Hepatocyte (in vitro differentiated cells): ENCODE measurements around the gene ZBED4. TPM values are rescaled to one million over a fixed set of nuclear protein-coding genes. Genes with fewer than 3 reads are reported as not detected.

Experiments used
- DNase-seq: peaks from one replicate; pipeline ENCODE4 v3.0.0-alpha.2; 2016; ENCODE audit warnings: low spot score
- H2AFZ ChIP-seq: fragments of 200-600 bp; sonication (generic); 2 replicates; pipeline ENCODE4 v1.6.0; 2016; ENCODE audit warnings: antibody characterized with exemption, mild to moderate bottlenecking
- H3K27ac ChIP-seq: fragments of 200-600 bp; sonication (generic); 2 replicates; pipeline ENCODE4 v1.5.1; 2016; ENCODE audit warnings: mild to moderate bottlenecking
- H3K27me3 ChIP-seq: fragments of 200-600 bp; sonication (generic); 2 replicates; pipeline ENCODE4 v1.6.1; 2016
- H3K36me3 ChIP-seq: fragments of 200-600 bp; sonication (generic); replicated peaks from 2 replicates; pipeline ENCODE4 v1.5.1; 2016; ENCODE audit warnings: low read depth; ENCODE audit not compliant: insufficient read depth
- H3K4me1 ChIP-seq: fragments of 200-600 bp; sonication (generic); 2 replicates; pipeline ENCODE4 v1.5.1; 2016; ENCODE audit warnings: mild to moderate bottlenecking, moderate library complexity; ENCODE audit not compliant: insufficient read depth
- H3K4me2 ChIP-seq: fragments of 200-600 bp; sonication (generic); 2 replicates; pipeline ENCODE4 v1.6.0; 2016
- H3K4me3 ChIP-seq: fragments of 200-600 bp; sonication (generic); 2 replicates; pipeline ENCODE4 v1.5.1; 2016; ENCODE audit warnings: mild to moderate bottlenecking
- H3K79me2 ChIP-seq: fragments of 200-600 bp; sonication (generic); 2 replicates; pipeline ENCODE4 v1.6.0; 2017; ENCODE audit warnings: mild to moderate bottlenecking
- H3K9me2 ChIP-seq: fragments of 200-600 bp; sonication (generic); replicated peaks from 2 replicates; pipeline ENCODE4 v1.6.0; 2017; ENCODE audit warnings: mild to moderate bottlenecking; ENCODE audit not compliant: insufficient read depth
- H3K9me3 ChIP-seq: fragments of 200-600 bp; sonication (generic); 2 replicates; pipeline ENCODE4 v1.5.1; 2016; ENCODE audit warnings: low read depth, mild to moderate bottlenecking
- H4K20me1 ChIP-seq: fragments of 200-600 bp; sonication (generic); 2 replicates; pipeline ENCODE4 v1.6.0; 2016; ENCODE audit warnings: mild to moderate bottlenecking; ENCODE audit not compliant: insufficient read depth, poor library complexity, severe bottlenecking
- CTCF ChIP-seq: fragments of 200-600 bp; sonication (generic); IDR thresholded peaks from 2 replicates; pipeline ENCODE4 v1.5.1; 2016; ENCODE audit warnings: antibody characterized with exemption, mild to moderate bottlenecking; ENCODE audit not compliant: poor library complexity
- EZH2 ChIP-seq: fragments of 200-600 bp; sonication (generic); IDR thresholded peaks from 2 replicates; pipeline ENCODE4 v1.6.1; 2016; ENCODE audit warnings: antibody characterized with exemption, mild to moderate bottlenecking, borderline replicate concordance
- EZH2phosphoT487 ChIP-seq: fragments of 200-600 bp; sonication (generic); IDR thresholded peaks from one replicate; pipeline ENCODE4 v1.6.1; 2018; ENCODE audit warnings: antibody characterized with exemption, mild to moderate bottlenecking, low read depth, moderate library complexity; ENCODE audit not compliant: unreplicated experiment, severe bottlenecking
- WGBS: methylation state at CpG from one replicate; pipeline ENCODE4 v1.1.6; 2016; ENCODE audit warnings: low lambda C conversion rate; ENCODE audit errors: missing lambda C conversion rate; 5-methylcytosine and 5-hydroxymethylcytosine counted together
- polyA plus RNA-seq: library from polyadenylated mRNA; unstranded; fragments of >200 nt; fragmentation: Nextera tagmentation; extraction: Ambion mirVana; gene quantifications from 2 replicates; pipeline ENCODE4 v1.2.1, GENCODE V29; 2016
- total RNA-seq: library from RNA; depleted of rRNA; stranded (reverse); fragments of >200 nt; gene quantifications from 2 replicates; pipeline ENCODE4 v1.2.3, GENCODE V29; 2014

The ZBED4 gene
- total and polyA plus RNA-seq, 2 experiments from 2014 or later = 14.9 to 16.3 TPM

DNA sequence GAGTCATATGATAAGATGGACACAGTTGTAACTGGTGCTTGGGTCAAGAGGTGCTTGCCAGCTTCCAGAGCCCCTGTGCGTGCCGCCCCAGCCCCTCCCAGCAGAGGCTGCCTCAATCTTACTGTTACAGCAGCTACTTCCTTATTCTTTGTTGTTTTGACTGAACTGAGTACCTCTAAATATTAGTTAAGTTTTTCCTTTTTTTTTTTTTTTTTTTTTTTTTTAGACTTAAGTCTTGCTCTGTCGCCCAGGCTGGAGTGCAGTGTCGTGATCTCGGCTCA, 8.8 kb downstream of the ZBED4 start:
- Histone ChIP-seq H3K27me3 (no peaks in the 10 kb centered on the region), H3K9me2 (no peaks in the 10 kb centered on the region), H4K20me1 (peaks cover 38% of the 10 kb centered on the region), H3K36me3 (no peaks in the 10 kb centered on the region), H3K4me2 (no peak overlapping the region), H3K4me1 (no peaks in the 10 kb centered on the region), H2AFZ (no peak overlapping the region), H3K27ac (no peak overlapping the region), H3K9me3 (peaks cover 4% of the 10 kb centered on the region), H3K79me2 (peaks cover 99% of the 10 kb centered on the region), H3K4me3 (no peak overlapping the region)
- DNase-seq = no peak
- 89% methylated on average over 3 of the region's 5 CpGs for WGBS
- TF ChIP-seq EZH2 (no peak), EZH2phosphoT487 (no peak), CTCF (no peak)

DNA sequence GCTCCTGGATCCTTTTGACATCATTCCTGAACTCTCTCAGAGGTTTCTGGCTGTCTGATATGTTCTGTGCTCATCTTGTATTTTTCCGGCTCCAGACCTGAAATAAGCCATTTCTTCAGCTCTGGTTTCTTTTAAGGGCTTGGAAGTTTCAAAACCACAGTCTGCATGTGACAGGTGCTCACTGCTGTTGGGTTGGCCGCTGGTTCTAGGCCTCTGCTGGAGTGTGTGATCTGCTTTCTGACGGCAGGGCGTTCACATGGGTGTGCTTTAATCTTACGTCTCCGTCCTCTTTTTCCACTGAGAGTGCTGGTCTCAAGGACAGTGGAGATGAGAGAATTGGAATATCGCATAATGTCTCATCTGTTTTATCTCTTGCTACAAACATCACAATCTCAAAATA, 10.3 kb downstream of the ZBED4 start:
- Histone ChIP-seq H3K27ac (no peak overlapping the region), H3K9me2 (no peaks in the 10 kb centered on the region), H3K79me2 (peaks cover 99% of the 10 kb centered on the region), H3K36me3 (no peaks in the 10 kb centered on the region), H3K4me3 (no peak overlapping the region), H3K4me1 (no peaks in the 10 kb centered on the region), H3K9me3 (peaks cover 4% of the 10 kb centered on the region), H3K4me2 (no peak overlapping the region), H3K27me3 (no peaks in the 10 kb centered on the region), H2AFZ (no peak overlapping the region), H4K20me1 (peaks cover 29% of the 10 kb centered on the region)
- TF ChIP-seq EZH2phosphoT487 (no peak), EZH2 (no peak), CTCF (no peak)
- WGBS = 80% methylated on average over 7 of the region's 7 CpGs
- DNase-seq = no peak

- Histone ChIP-seq H3K36me3 (no peaks in the 10 kb centered on the region), H3K9me3 (peaks cover 11% of the 10 kb centered on the region), H3K4me3 (no peak overlapping the region), H3K27me3 (no peaks in the 10 kb centered on the region), H2AFZ (no peak overlapping the region), H3K79me2 (peaks cover 99% of the 10 kb centered on the region), H4K20me1 (peaks cover 20% of the 10 kb centered on the region), H3K4me1 (no peaks in the 10 kb centered on the region), H3K9me2 (no peaks in the 10 kb centered on the region), H3K4me2 (no peak overlapping the region), H3K27ac (no peak overlapping the region)
- 91% methylated on average over 17 of the region's 17 CpGs for WGBS
- no peak for DNase-seq
- no peak for TF ChIP-seq CTCF
Measured at GRCh38 chr22:49865156-49865555, 11.5 kb downstream of the ZBED4 start.

DNA sequence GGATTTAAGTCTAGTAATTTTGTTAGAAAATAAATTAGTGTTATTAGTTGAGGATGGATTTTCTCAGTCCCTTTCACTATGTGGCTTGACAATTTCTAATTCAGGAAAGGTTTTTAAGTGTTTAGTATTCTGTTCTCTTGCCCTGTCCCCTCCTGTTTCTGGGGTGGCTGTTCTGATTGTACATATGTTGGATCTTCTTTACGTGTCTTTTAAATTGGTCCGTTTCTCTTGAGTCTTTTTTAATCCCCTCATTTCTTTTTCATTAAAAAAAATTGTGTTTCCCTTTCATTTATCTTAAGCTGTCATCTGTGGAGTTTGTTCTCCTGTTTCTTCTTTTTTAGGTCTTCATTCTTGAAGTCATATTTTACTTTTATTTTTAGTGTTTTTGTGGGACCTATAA, 12.5 kb downstream of the ZBED4 start:
- Histone ChIP-seq H3K9me3 (peaks cover 11% of the 10 kb centered on the region), H3K79me2 (peaks cover 99% of the 10 kb centered on the region), H2AFZ (no peak overlapping the region), H3K27me3 (no peaks in the 10 kb centered on the region), H3K4me2 (no peak overlapping the region), H4K20me1 (peaks cover 18% of the 10 kb centered on the region), H3K36me3 (no peaks in the 10 kb centered on the region), H3K9me2 (no peaks in the 10 kb centered on the region), H3K4me3 (no peak overlapping the region), H3K27ac (no peak overlapping the region), H3K4me1 (no peaks in the 10 kb centered on the region)
- DNase-seq = no peak
- no peak for TF ChIP-seq EZH2
- no peak for TF ChIP-seq CTCF
- TF ChIP-seq EZH2phosphoT487 = no peak
- WGBS = 50% methylated on average over 2 of the region's 2 CpGs
